ENCODE results near the gene ZBTB34. TPM values are rescaled to one million over a fixed set of nuclear protein-coding genes. Genes with fewer than 3 reads are reported as not detected.
"Not testable (repeated sequence)": the region's sequence is repeated elsewhere in the genome, so short reads cannot be mapped to it uniquely, and the experiment has no call there.

Gene ZBTB34, protein sequence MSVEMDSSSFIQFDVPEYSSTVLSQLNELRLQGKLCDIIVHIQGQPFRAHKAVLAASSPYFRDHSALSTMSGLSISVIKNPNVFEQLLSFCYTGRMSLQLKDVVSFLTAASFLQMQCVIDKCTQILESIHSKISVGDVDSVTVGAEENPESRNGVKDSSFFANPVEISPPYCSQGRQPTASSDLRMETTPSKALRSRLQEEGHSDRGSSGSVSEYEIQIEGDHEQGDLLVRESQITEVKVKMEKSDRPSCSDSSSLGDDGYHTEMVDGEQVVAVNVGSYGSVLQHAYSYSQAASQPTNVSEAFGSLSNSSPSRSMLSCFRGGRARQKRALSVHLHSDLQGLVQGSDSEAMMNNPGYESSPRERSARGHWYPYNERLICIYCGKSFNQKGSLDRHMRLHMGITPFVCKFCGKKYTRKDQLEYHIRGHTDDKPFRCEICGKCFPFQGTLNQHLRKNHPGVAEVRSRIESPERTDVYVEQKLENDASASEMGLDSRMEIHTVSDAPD
- total RNA-seq: 10.5 and 11.6 TPM in 2 replicates

DNA sequence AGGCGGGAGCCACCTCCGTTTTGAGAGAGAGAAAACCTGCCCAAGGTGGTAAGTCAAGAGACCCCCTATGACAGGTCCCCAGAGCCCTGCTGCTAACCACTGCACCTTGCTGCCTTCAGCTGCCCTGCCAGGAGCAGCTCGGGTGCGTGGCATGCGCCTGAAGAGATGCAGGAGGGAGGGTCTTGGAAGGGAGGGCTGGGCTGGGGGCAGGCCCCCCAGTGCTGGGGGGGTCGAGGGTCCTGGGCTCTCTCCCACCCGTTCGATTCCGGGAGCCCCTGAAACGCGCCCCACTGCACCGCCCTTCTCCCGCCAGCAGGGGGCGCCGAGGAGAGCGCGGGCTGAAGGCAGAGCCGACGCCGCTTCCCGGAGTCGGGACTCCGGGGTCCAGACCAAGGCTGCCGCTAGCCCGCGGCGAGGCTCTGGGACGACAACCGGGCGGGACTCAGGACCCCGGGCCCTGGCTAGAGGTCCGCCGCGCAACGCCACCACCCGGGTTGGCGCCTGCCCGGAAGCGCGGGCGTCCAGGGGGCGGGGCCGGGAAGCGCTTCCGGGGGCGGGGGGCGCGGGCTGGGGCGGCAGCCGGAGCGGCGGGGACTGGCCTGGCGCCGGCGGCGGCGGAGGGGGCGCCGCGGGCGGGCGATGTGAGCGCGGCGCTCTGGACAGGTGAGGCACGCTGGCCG lies at the start of gene ZBTB34:
TSS of gene ZBTB34 (plus strand) at position 563 of the 680 bp plus-strand sequence. CDS start 18,761 bp downstream, outside the sequence.
- peak; percentile 62 for DNase-seq

DNA sequence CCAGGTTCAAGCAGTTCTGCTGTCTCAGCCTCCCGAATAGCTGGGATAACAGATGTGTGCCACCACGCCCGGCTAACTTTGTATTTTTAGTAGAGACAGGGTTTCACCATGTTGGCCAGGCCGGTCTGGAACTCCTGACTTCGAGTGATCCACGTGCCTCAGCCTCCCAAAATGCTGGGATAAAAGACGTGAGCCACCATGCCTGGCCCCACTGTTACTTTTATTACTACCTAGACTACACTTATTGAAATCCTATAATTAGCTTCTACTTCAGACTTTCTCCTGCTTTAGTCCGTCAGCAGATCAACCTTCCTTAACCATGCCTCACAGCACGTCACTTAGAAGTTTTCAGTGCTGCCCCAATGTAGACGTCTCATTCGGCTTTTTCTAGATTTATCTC lies 47.4 kb upstream of the ZBTB34 start:
- no peak for DNase-seq

DNA sequence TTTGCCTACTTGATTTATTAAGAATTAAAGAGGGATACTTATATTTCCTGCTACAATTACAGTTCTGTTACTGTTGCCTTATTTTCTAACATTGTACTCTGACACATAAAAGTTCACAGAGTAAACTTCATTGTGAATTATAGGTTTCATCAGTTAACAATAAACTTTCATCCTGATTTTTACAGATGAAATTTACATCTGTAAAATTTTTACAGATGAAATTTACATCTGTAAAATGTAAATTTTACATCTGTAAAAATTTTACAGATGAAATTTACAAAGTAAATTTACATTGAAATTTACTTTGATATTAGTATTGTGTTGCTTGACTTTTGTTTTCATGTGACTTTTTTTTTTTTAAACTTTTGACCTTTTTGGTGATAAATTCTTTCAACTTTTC lies 46.3 kb upstream of the ZBTB34 start:
- no peak for DNase-seq

DNA sequence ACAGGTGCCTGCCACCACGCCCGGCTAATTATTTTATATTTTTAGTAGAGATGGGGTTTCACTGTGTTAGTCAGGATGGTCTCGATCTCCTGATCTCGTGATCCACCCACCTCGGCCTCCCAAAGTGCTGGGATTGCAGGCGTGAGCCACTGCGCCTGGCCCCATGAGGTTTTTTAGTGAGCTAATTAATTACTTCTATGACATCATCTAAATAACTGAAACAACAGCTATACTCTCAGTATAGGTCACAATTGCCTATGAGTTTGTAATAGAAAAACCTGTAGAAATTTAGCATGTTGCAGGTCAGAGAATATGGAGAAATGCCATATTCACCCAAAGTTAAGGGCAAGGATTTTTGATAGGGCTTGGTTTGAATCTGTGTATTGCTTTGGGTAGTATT lies 42.8 kb upstream of the ZBTB34 start:
- DNase-seq: not testable (repeated sequence)

DNA sequence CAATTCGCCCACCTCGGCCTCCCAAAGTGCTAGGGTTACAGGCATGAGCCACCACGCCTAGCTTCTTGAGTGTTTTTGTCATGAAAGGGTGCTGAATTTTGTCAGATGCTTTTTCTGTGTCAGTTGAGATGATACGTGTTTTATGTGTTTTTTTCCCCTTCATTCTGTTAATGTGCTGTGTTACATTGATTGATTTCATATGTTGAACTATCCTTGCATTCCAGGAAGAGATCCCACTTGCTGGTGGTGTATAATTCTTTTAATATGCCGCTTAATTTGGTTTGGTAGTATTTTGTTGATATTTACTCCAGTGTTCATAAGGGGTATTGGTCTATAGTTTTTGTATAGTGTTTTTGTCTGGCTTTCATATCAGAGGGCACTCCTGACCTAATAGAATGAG lies 42.0 kb upstream of the ZBTB34 start:
- DNase-seq: no peak

DNA sequence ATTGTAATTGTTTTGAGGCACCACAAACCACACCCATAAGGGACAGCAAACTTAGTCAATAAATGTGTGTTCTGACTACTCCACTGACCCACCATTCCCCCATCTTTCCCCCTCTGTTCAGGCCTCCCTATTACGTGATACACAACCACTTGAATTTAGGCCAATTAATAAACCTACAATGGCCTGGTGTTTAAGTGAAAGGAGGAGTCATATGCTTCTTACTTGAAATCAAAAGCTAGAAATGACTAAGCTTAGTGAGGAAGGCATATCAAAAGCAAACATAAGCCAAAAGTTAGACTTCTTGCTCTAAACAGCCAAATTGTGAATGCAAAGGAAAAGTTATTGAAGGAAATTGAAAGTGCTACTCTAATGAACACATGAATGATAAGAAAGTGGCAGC lies 41.0 kb upstream of the ZBTB34 start:
- no peak for DNase-seq

DNA sequence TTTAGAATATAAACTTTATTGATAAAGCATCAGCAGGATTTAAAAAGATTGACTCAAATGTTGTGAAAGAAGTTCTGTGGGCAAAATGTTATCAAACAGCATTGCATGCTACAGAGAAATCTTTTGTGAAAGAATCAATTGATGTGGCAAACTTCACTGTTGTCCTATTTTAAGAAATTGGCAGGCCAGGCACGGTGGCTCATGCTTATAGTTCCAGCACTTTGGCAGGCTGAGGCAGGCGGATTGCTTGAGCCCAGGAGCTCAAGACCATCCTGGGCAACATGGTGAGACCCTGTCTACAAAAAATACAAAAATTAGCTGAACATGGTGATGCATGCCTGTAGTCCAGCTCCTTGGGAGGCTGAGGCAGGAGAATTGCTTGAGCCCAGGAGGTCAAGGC lies 38.2 kb upstream of the ZBTB34 start:
- no peak for DNase-seq

DNA sequence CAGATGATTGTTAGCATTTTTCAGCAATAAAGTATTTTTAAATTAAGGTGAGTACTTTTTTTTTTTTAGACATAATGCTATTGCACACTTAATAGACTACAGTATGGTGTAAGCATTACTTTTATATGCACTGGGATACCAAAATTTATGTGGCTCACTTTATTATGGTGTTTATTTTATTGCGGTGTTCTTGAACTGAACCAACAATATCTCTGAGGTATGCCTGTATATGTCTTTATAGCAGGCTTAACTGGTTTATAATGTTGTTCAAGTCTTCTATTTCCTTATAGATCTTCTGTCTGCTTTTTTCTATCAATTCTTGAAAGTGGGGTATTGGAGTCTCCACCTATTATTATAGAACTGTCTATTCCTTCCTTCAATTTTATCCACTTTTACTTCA lies 37.6 kb upstream of the ZBTB34 start:
- DNase-seq: no peak

DNA sequence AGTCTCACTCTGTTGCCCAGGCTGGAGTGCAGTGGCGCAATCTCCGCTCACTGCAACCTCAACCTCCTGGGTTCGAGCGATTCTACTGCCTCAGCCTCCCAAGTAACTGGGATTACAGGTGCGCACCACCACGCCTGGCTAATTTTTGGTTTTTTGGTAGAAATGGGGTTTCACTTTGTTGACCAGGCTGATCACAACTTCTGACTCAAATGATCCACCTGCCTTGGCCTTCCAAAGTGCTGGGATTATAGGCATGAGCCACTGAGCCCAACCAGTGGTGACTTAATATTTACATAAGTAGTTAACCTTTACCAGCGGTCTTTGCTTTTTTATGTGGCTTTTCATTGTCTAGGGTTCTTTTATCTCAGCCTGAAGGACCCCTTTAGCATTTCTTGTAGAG lies 36.4 kb upstream of the ZBTB34 start:
- DNase-seq: not testable (repeated sequence)

DNA sequence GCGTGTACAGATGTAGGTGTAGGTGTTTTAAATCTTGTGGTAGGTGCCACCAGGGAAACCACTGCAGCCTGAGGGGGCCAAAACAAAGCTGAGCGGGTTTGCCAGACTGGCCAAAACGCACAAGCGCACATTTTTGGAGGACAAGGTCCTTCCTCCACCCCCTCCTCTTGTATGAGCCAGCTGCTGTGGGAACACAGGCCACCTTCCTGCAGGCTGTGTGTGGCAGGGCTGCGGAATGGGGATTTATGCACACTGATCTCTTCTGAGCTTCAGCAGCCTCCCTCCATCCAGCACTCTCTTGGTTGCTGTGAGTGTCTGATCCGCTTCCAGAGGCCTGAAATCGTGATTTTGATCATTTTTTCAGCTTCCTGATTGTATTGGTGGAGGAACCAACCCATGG lies 33.2 kb upstream of the ZBTB34 start:
- no peak for DNase-seq

DNA sequence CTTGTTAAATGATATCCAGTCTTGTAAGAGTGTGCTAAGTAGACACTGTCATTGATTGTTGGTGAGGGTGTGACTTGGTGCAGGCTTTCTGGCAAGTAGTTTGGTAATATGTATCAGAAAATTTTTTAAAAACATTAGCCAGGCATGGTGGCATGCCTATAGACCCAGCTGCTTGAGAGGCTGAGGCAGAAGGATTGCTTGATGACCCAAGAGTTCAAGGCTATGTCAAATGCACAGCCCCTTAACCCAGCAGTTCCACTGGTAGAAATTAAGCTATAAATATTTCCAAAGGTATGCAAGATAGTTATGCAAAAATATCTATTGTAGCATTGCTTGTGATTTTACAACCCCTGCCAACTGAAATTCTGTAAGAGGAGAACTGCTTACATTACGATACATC lies 31.4 kb upstream of the ZBTB34 start:
- no peak for DNase-seq

DNA sequence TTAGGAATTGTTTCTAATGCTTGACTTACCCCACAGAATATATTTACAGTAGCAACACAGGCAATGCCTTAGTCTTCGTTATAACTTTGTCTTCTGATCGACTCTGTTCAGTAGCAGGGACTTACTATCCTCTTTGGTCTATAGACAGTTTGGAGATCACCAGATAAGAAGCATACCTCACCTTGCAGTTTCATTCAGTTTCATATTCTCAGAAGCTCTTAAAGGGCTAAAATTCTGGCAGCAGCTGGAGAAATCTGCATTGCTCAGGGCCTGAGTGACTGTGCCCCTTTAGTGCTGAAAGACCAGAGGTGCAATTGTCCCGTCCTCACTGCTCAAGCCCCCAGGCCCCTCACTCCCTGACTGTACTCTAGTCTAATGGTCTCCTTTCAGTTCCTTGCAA lies 29.6 kb upstream of the ZBTB34 start:
- DNase-seq: no peak

DNA sequence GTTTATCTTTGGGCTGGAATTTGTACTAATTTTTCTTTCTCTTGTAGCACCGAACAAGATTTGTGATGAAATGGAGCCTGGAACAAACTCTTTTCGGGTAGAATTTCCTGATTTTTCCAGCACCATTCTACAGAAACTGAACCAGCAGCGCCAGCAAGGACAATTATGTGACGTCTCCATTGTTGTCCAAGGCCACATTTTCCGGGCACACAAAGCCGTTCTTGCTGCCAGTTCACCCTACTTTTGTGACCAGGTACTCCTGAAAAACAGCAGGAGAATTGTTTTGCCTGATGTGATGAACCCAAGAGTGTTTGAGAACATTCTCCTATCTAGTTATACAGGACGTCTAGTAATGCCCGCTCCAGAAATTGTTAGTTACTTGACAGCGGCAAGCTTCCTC lies 28.0 kb upstream of the ZBTB34 start:
- no peak for DNase-seq

DNA sequence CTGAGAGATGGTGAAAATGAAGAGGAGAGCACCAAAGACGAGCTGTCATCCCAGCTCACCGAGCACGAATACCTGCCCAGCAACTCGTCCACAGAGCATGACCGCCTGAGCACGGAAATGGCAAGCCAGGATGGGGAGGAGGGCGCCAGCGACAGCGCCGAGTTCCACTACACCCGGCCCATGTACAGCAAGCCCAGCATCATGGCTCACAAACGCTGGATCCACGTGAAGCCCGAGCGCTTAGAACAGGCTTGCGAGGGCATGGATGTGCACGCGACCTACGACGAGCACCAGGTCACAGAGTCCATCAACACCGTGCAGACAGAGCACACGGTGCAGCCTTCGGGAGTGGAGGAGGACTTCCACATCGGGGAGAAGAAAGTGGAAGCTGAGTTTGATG lies 27.4 kb upstream of the ZBTB34 start:
- DNase-seq: no peak

DNA sequence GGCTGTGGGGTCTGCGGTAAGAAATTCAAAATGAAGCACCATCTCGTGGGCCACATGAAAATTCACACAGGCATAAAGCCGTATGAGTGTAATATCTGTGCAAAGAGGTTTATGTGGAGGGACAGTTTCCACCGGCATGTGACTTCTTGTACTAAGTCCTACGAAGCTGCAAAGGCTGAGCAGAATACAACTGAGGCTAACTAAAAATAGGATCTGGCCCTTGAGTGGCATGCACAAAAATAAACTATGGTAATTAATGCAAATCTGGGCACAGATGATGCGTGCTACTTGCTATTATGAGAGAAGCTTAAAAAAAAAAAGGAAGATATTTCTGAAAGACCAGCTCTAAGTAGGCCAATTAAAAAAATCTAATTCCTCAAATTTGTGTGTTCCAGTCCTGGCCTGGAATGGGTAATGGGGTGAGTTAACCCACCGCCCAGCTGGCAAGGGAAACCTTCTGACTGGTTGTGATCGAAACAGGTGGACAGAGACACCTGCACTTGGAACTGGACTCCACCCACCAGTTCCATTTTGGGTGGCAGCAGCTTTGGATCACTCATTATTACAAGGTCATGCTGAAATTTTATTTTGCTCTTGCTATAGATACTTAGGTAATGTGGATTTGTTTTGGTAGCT lies 26.6 kb upstream of the ZBTB34 start:
- DNase-seq: no peak

DNA sequence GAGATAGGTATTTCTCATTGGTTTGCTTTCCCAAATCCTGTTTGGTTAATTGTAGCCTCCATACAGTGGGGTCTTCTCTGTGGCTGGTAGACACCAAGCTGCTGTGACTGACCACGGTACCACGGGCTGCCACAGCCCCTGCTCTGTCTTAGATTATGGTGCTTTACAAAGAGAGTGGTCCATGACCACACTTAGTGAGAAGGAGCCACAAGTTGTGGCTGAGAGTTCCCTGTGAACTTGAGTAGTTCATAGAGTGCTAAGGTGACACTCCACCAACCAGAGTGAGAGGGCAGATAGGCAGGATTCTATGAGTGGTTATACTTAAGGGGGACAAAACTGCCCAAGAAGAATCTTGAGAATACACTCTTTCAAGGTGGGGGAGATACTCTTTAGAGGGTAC lies 25.8 kb upstream of the ZBTB34 start:
- no peak for DNase-seq

DNA sequence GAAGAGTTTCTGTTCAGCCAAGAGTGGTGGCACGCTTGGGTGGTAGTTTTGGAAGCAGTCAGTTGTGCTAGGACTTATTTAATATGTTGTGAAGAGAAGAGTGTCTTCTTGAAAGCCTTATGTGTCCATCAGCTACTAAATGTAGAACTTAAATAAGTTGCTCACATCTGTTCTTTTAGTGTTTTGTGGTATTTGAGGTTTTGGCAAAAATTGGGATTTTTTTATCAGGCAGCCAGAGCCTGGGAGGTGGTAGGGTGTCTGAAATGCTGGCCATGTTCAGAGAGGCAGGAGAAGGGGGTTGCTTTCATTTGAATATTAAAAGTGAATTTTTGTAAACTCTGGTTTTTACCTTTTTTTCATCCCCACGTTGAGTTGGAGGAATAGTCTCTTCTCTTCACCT lies 24.2 kb upstream of the ZBTB34 start:
- DNase-seq: no peak

DNA sequence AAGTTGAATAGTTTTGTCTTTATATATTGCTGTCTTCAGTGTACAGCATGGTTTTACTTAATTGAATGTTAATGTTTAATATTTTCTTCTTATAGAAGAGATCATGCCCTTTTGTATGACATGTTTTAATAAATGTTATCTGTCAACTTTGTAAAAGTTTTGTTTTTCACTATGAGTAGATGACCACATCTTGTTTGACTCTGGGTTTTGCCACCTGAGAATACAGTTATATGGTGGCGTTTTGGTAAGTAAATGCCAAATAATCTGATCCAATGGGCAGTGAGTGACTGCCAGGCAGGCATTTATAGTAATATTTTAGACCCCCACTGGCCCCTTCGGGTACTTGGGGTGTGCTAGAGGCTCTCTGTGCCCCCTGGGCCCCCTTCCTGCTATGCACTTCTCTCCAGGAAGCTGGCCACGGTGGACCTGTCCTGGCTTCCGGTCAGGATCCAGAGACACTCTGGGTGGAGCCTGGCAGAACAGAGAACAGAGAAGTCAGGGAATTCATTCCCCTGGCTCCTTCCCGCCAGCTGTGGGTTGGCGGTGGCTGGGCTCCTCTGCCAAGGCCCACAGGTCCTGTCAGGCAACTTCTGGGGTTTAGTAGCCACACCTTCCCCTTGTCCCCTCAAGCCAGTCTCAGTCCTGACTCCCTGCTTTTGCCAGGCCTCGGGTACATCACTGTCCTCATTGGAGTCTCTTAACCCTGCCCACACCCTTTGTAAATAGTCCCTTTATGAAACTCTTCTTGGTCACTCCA lies 22.2 kb upstream of the ZBTB34 start:
- no peak for DNase-seq

DNA sequence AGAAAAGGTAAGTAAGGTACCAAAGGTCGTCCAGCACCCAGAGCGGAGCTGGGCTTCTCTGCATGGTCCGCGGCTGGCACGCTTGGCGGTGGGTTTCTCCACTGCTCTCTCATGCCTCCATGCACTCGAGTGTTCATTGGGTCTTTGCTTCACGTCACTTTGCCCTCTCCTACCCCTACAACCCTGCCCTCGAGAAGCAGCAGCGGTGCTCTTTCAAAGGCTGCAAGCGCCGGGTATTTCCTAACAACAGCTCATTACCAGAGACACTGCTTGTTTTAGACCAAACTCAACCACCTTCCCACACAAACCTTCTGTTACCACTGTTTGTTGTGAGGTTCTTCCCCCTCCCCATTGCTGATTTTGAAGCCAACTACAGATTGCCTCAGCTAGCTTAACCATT lies 21.5 kb upstream of the ZBTB34 start:
- DNase-seq: no peak

DNA sequence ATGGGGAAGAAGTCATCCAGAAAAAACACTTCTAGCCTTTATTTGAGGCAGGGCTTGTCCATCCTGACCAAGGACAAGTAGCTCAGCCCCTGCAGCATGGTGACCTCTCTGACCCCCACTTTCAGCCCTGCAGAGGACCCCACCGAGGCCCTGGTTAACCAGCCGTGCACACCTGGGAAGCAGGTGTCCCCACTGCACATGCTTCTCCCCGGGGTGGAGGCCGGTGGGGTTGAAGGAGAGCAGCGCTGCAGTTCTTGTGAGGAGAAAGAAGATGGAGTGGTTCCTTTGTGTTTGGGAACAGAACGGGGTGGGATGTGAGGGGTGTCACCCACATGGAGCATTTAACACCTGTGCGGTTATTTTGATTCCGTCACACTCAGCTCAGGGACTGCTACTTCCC lies 21.1 kb upstream of the ZBTB34 start:
- DNase-seq: no peak

DNA sequence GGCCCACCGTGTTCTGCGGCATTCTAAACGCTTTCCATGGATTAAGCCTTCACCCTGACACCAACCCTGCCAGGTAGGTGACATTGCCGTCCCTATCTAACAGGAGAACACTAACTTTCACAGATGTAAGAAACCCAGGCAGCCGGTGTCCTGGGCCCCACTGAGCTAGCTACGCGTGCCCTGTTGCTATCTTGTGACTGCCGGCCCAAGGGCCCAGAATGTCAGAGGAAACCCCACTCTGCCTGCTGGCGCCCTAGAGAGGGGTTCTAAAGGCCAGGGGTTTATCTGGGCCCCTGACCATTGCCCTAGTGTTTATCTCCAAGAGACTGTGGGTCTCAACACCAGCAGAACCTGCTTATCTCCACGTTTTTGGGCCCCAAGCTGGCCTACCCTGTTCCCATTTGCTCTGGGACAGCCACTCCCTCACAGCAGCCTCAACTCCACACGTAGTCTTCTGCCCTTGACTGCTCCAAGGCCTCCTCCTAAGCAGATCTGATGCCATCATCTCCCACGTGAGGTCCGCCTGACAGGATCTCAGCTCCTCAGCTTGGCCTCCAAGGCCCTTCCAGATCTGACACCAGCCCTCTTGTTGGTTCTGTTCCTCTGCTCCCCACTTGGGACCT lies 18.1 kb upstream of the ZBTB34 start:
- no peak for DNase-seq
